Activated T-cell treated with anti-CD3 and anti-CD28 coated beads, Interleukin-2, amount 50 U/mL, for 24 hours (primary cell): ENCODE measurements around the gene TRIO.

Source experiments
- DNase-seq: peaks from one replicate; pipeline ENCODE4 v3.0.0-alpha.2; 2020
- H3K27ac Mint-ChIP-seq: 2 replicates; pipeline ENCODE4 v1.8.0; 2020; ENCODE audit warnings: mild to moderate bottlenecking, mixed read lengths
- H3K27me3 Mint-ChIP-seq: 2 replicates; pipeline ENCODE4 v1.8.0; 2020; ENCODE audit warnings: mixed read lengths
- H3K36me3 Mint-ChIP-seq: 2 replicates; pipeline ENCODE4 v1.8.0; 2020; ENCODE audit warnings: low read depth, mixed read lengths
- H3K4me1 Mint-ChIP-seq: 2 replicates; pipeline ENCODE4 v1.8.0; 2020; ENCODE audit warnings: low read depth, mixed read lengths
- H3K4me3 Mint-ChIP-seq: 2 replicates; pipeline ENCODE4 v1.8.0; 2020; ENCODE audit warnings: mild to moderate bottlenecking, moderate library complexity, mixed read lengths
- H3K9me3 Mint-ChIP-seq: 2 replicates; pipeline ENCODE4 v1.8.0; 2020; ENCODE audit warnings: mixed read lengths

TRIO gene

GRCh38 chr5:14358536-14358935 is 215.4 kb downstream of the TRIO start:
- Mint-ChIP-seq H3K4me1 (peaks cover 1% of the 10 kb centered on the region), H3K36me3 (no peaks in the 10 kb centered on the region), H3K27ac (no peak overlapping the region), H3K27me3 (no peaks in the 10 kb centered on the region), H3K9me3 (no peaks in the 10 kb centered on the region), H3K4me3 (no peak overlapping the region)
- no peak for DNase-seq

GRCh38 chr5:14359069-14360043 is 216.2 kb downstream of the TRIO start:
- no peak overlapping the region for H3K4me3 Mint-ChIP-seq
- H3K9me3 Mint-ChIP-seq, result no peaks in the 10 kb centered on the region
- H3K27ac Mint-ChIP-seq, result no peak overlapping the region

GRCh38 chr5:14362491-14362890 is 219.3 kb downstream of the TRIO start:
- no peak for DNase-seq
- Mint-ChIP-seq H3K4me3 (no peak overlapping the region), H3K4me1 (peaks cover 29% of the 10 kb centered on the region), H3K27me3 (no peaks in the 10 kb centered on the region), H3K9me3 (no peaks in the 10 kb centered on the region), H3K36me3 (no peaks in the 10 kb centered on the region), H3K27ac (no peak overlapping the region)

More at GRCh38 chr5:14359069-14360043, 216.2 kb downstream of the TRIO start:
- no peak for DNase-seq
- H3K27me3 Mint-ChIP-seq, result no peaks in the 10 kb centered on the region
- peaks cover 2% of the 10 kb centered on the region for H3K4me1 Mint-ChIP-seq
- H3K36me3 Mint-ChIP-seq, result no peaks in the 10 kb centered on the region

- no peak for DNase-seq
- H3K4me3 Mint-ChIP-seq, result no peak overlapping the region
- H3K9me3 Mint-ChIP-seq, result no peaks in the 10 kb centered on the region
- H3K4me1 Mint-ChIP-seq, result peaks cover 30% of the 10 kb centered on the region
- H3K27me3 Mint-ChIP-seq, result no peaks in the 10 kb centered on the region
- H3K27ac Mint-ChIP-seq, result no peak overlapping the region
- H3K36me3 Mint-ChIP-seq, result no peaks in the 10 kb centered on the region
Observed at GRCh38 chr5:14364096-14364495, 221.0 kb downstream of the TRIO start.

- no peak for DNase-seq
- H3K36me3 Mint-ChIP-seq, result no peaks in the 10 kb centered on the region
- H3K4me3 Mint-ChIP-seq, result no peak overlapping the region
- H3K9me3 Mint-ChIP-seq, result no peaks in the 10 kb centered on the region
- H3K27me3 Mint-ChIP-seq, result no peaks in the 10 kb centered on the region
- H3K27ac Mint-ChIP-seq, result no peak overlapping the region
- H3K4me1 Mint-ChIP-seq, result peaks cover 30% of the 10 kb centered on the region
Observed at GRCh38 chr5:14364576-14365472, 221.7 kb downstream of the TRIO start.

GRCh38 chr5:14365831-14366430 is 222.8 kb downstream of the TRIO start:
- H3K36me3 Mint-ChIP-seq, result no peaks in the 10 kb centered on the region
- no peaks in the 10 kb centered on the region for H3K27me3 Mint-ChIP-seq
- DNase-seq, result no peak
- H3K4me1 Mint-ChIP-seq, result peaks cover 30% of the 10 kb centered on the region
- no peak overlapping the region for H3K4me3 Mint-ChIP-seq
- no peak overlapping the region for H3K27ac Mint-ChIP-seq
- no peaks in the 10 kb centered on the region for H3K9me3 Mint-ChIP-seq

- no peaks in the 10 kb centered on the region for H3K36me3 Mint-ChIP-seq
- peaks cover 30% of the 10 kb centered on the region for H3K4me1 Mint-ChIP-seq
- no peaks in the 10 kb centered on the region for H3K27me3 Mint-ChIP-seq
- no peak for DNase-seq
- no peaks in the 10 kb centered on the region for H3K9me3 Mint-ChIP-seq
- no peak overlapping the region for H3K4me3 Mint-ChIP-seq
- H3K27ac Mint-ChIP-seq, result no peak overlapping the region
Observed at GRCh38 chr5:14366763-14367162, 223.6 kb downstream of the TRIO start.

- no peak overlapping the region for H3K4me3 Mint-ChIP-seq
Observed at GRCh38 chr5:14367364-14367763, 224.2 kb downstream of the TRIO start.

GRCh38 chr5:14369780-14370179 is 226.6 kb downstream of the TRIO start:
- Mint-ChIP-seq H3K36me3 (no peaks in the 10 kb centered on the region), H3K4me1 (peaks cover 25% of the 10 kb centered on the region), H3K9me3 (no peaks in the 10 kb centered on the region), H3K4me3 (no peak overlapping the region), H3K27me3 (no peaks in the 10 kb centered on the region), H3K27ac (no peak overlapping the region)
- DNase-seq, result no peak

More at GRCh38 chr5:14367364-14367763, 224.2 kb downstream of the TRIO start:
- Mint-ChIP-seq H3K27me3 (no peaks in the 10 kb centered on the region), H3K36me3 (no peaks in the 10 kb centered on the region), H3K4me1 (peaks cover 30% of the 10 kb centered on the region), H3K9me3 (no peaks in the 10 kb centered on the region), H3K27ac (no peak overlapping the region)
- DNase-seq, result no peak

GRCh38 chr5:14370386-14370785 is 227.2 kb downstream of the TRIO start:
- no peaks in the 10 kb centered on the region for H3K9me3 Mint-ChIP-seq
- no peaks in the 10 kb centered on the region for H3K36me3 Mint-ChIP-seq
- H3K27me3 Mint-ChIP-seq, result no peaks in the 10 kb centered on the region
- H3K27ac Mint-ChIP-seq, result no peak overlapping the region
- no peak overlapping the region for H3K4me3 Mint-ChIP-seq
- DNase-seq, result no peak
- peaks cover 19% of the 10 kb centered on the region for H3K4me1 Mint-ChIP-seq

GRCh38 chr5:14373685-14374084 is 230.5 kb downstream of the TRIO start:
- H3K9me3 Mint-ChIP-seq, result no peaks in the 10 kb centered on the region
- H3K4me3 Mint-ChIP-seq, result no peak overlapping the region
- no peak for DNase-seq
- H3K36me3 Mint-ChIP-seq, result no peaks in the 10 kb centered on the region
- H3K27me3 Mint-ChIP-seq, result no peaks in the 10 kb centered on the region
- H3K4me1 Mint-ChIP-seq, result no peaks in the 10 kb centered on the region
- no peak overlapping the region for H3K27ac Mint-ChIP-seq

- Mint-ChIP-seq H3K36me3 (no peaks in the 10 kb centered on the region), H3K4me1 (no peaks in the 10 kb centered on the region), H3K27ac (no peak overlapping the region), H3K4me3 (no peak overlapping the region), H3K9me3 (no peaks in the 10 kb centered on the region), H3K27me3 (no peaks in the 10 kb centered on the region)
- no peak for DNase-seq
Observed at GRCh38 chr5:14374100-14374499, 231.0 kb downstream of the TRIO start.

- Mint-ChIP-seq H3K9me3 (no peaks in the 10 kb centered on the region), H3K27ac (no peak overlapping the region), H3K4me3 (no peak overlapping the region), H3K4me1 (no peaks in the 10 kb centered on the region), H3K36me3 (no peaks in the 10 kb centered on the region), H3K27me3 (no peaks in the 10 kb centered on the region)
- no peak for DNase-seq
Observed at GRCh38 chr5:14376789-14377188, 233.6 kb downstream of the TRIO start.

- Mint-ChIP-seq H3K4me1 (no peaks in the 10 kb centered on the region), H3K27ac (no peak overlapping the region), H3K27me3 (no peaks in the 10 kb centered on the region), H3K9me3 (no peaks in the 10 kb centered on the region), H3K36me3 (no peaks in the 10 kb centered on the region), H3K4me3 (no peak overlapping the region)
- no peak for DNase-seq
Observed at GRCh38 chr5:14379739-14380497, 236.8 kb downstream of the TRIO start.
